ENCODE results near the gene TNK2. TPM values are rescaled to one million over a fixed set of nuclear protein-coding genes. Genes with fewer than 3 reads are reported as not detected.
A peak's percentile ranks its signal among the peaks of the same experiment; 100 is the strongest.

TNK2 gene
- total RNA-seq, 2 experiments from 2014 or later = 43.6 to 92.1 TPM

DNA sequence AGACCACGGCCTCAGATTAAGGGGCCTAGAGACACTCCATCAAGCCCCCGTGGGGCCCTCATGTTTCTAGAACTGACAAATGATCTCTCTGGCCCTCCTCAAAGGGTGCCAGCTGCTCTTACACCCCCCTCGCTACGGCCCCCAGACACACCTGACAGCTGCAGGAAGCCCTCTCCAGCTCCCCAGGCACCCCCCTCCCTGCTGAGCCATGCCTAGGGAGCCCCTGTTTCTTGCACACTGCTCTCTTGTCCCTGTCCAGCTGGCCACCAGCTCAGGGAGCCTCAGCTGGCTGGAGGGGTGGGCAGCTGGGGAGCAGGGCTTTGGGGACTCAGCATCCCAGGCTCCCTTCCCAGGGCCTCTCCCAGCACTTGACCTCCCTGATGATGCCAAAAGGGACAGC is 14.8 kb downstream of the TNK2 start:
- Histone ChIP-seq H3K9me3 (ENCODE audit: low read length) (no peaks in the 10 kb centered on the region), H3K4me2 (ENCODE audit: low read length) (peak overlapping the region; percentile 86), H3K79me2 (ENCODE audit: insufficient read depth, low read depth, low read length) (no peaks in the 10 kb centered on the region; the same call in 1 of the 2 replicates), H3K27ac (ENCODE audit: low read depth, low read length, poor library complexity, severe bottlenecking) (peak overlapping the region; percentile 60), H3K9me2 (ENCODE audit: insufficient read depth, low read length) (no peaks in the 10 kb centered on the region), H3K4me3 (ENCODE audit: low read depth, low read length, poor library complexity, severe bottlenecking) (peak overlapping the region; percentile 88), H3K4me1 (ENCODE audit: insufficient read depth, low read length, poor library complexity, severe bottlenecking) (peaks cover 44% of the 10 kb centered on the region), H2AFZ (ENCODE audit: low read length) (no peak overlapping the region), H4K20me1 (ENCODE audit: insufficient read depth, low read length) (no peaks in the 10 kb centered on the region), H3K36me3 (ENCODE audit: insufficient read depth, low read length) (no peaks in the 10 kb centered on the region)
- intact Hi-C loops (cut with micrococcal nuclease; ENCODE audit: unreplicated experiment) = no loop called here
- no TSS peak for BruUV-seq (replicated peaks)
- POLR2A ChIA-PET = interaction anchor here (0.6 to 4.7 kb wide), 5 partner anchors 10 to 32 kb away, joined by 3 to 38 read pairs (median 4); partner anchors contain the start of gene TNK2
- TF ChIP-seq EZH2phosphoT487 (IDR thresholded peaks at IDR 0.05; ENCODE audit: borderline replicate concordance, low read depth, low read length) (no peak), CTCF (conservative IDR thresholded peaks at IDR 0.05; ENCODE audit: low read length) (no peak)
- peak; percentile 81 for DNase-seq (ENCODE audit: low spot score)
- CTCF ChIA-PET (ENCODE audit: unreplicated experiment) = interaction anchor here (1.0 to 2.3 kb wide), 4 partner anchors 15 to 110 kb away, joined by 3 to 20 read pairs (median 5); partner anchors contain the start of gene TNK2

- BruUV-seq (replicated peaks) = no TSS peak
- DNase-seq (ENCODE audit: low spot score) = no peak
- TF ChIP-seq EZH2phosphoT487 (IDR thresholded peaks at IDR 0.05; ENCODE audit: borderline replicate concordance, low read depth, low read length) = no peak
- TF ChIP-seq CTCF (conservative IDR thresholded peaks at IDR 0.05; ENCODE audit: low read length) = no peak
- peaks cover 3% of the 10 kb centered on the region; the same call in 1 of the 2 replicates for H3K36me3 ChIP-seq (ENCODE audit: insufficient read depth, low read length)
- intact Hi-C loops (cut with micrococcal nuclease; ENCODE audit: unreplicated experiment) = no loop called here
- H3K4me3 ChIP-seq (ENCODE audit: low read depth, low read length, poor library complexity, severe bottlenecking) = peak overlapping the region; percentile 88
- no peak overlapping the region for H2AFZ ChIP-seq (ENCODE audit: low read length)
- no peaks in the 10 kb centered on the region for H4K20me1 ChIP-seq (ENCODE audit: insufficient read depth, low read length)
- ChIA-PET POLR2A (interaction anchor here (0.6 to 4.7 kb wide), 2 partner anchors 14 to 21 kb away, joined by 5 to 38 read pairs; partner anchors contain the start of gene TNK2), CTCF (ENCODE audit: unreplicated experiment) (interaction anchor here (1.4 to 2.3 kb wide), 3 partner anchors 15 to 34 kb away, joined by 5 to 20 read pairs (median 5); partner anchors contain the start of gene TNK2)
- peaks cover 41% of the 10 kb centered on the region for H3K4me1 ChIP-seq (ENCODE audit: insufficient read depth, low read length, poor library complexity, severe bottlenecking)
- H3K9me3 ChIP-seq (ENCODE audit: low read length) = no peaks in the 10 kb centered on the region
- H3K27ac ChIP-seq (ENCODE audit: low read depth, low read length, poor library complexity, severe bottlenecking) = peak overlapping the region; percentile 60
- H3K9me2 ChIP-seq (ENCODE audit: insufficient read depth, low read length) = no peaks in the 10 kb centered on the region
- H3K4me2 ChIP-seq (ENCODE audit: low read length) = peak overlapping the region; percentile 86
- H3K79me2 ChIP-seq (ENCODE audit: insufficient read depth, low read depth, low read length) = no peaks in the 10 kb centered on the region; the same call in 1 of the 2 replicates
Measured at GRCh38 chr3:195893044-195893395, 15.3 kb downstream of the TNK2 start.

All from OCI-LY7 (cell line).